NCI-H1048 (cell line): ENCODE results near the gene VDR.

Experiments used
- DNase-seq: peaks from one replicate; lab custom pipeline; 2025; lab: John Stamatoyannopoulos, UW

VDR gene

GRCh38 chr12:47793015-47793681 lies 111.6 kb downstream of the VDR start:
- no peak for DNase-seq

GRCh38 chr12:47791874-47792273 lies 112.9 kb downstream of the VDR start:
- DNase-seq: no peak
